Measurements from ENCODE around the gene VSIG10L2. TPM values are rescaled to one million over a fixed set of nuclear protein-coding genes. Genes with fewer than 3 reads are reported as not detected.

VSIG10L2 gene
- total RNA-seq, 1 experiment from 2014 or later, result not detected

GRCh38 chr11:125968354-125968753 is 22.5 kb downstream of the VSIG10L2 start:
- Histone ChIP-seq H2AK5ac (ENCODE audit: insufficient read length, low read length) (no peak overlapping the region), H4K91ac (ENCODE audit: insufficient read length, low read depth, low read length) (no peak overlapping the region), H3K27me3 (ENCODE audit: insufficient read depth, low read length) (no peaks in the 10 kb centered on the region), H2AFZ (ENCODE audit: low read length) (no peak overlapping the region), H2BK120ac (ENCODE audit: low read depth, low read length, poor library complexity, severe bottlenecking) (no peak overlapping the region), H3K79me2 (ENCODE audit: insufficient read depth, low read length) (no peaks in the 10 kb centered on the region), H3K18ac (ENCODE audit: insufficient read length, low read depth, low read length) (no peak overlapping the region), H4K8ac (replicated peaks; ENCODE audit: insufficient read length, low read depth, low read length) (no peak overlapping the region), H4K20me1 (ENCODE audit: control insufficient read depth, insufficient read depth, insufficient read length) (no peaks in the 10 kb centered on the region), H2BK20ac (ENCODE audit: low read depth, low read length, poor library complexity, severe bottlenecking) (no peak overlapping the region), H2BK12ac (ENCODE audit: insufficient read length, low read depth, low read length) (no peak overlapping the region), H3T11ph (ENCODE audit: low read length) (no peak overlapping the region), H3K9me3 (ENCODE audit: control insufficient read depth, low read depth, low read length) (no peaks in the 10 kb centered on the region), H3K14ac (ENCODE audit: insufficient read depth, low read length) (no peak overlapping the region), H3K23ac (ENCODE audit: insufficient read length, low read depth, low read length) (no peak overlapping the region), H3K4ac (ENCODE audit: low read depth, low read length) (no peak overlapping the region), H3K23me2 (ENCODE audit: insufficient read length, low read depth, low read length, poor library complexity, severe bottlenecking) (no peaks in the 10 kb centered on the region), H3K4me1 (ENCODE audit: insufficient read depth, low read length) (no peaks in the 10 kb centered on the region), H3K27ac (ENCODE audit: insufficient read length, low read depth, low read length) (no peak overlapping the region), H4K5ac (ENCODE audit: insufficient read length, low read depth, low read length) (no peak overlapping the region), H3K79me1 (ENCODE audit: insufficient read depth, low read depth, low read length, poor library complexity, severe bottlenecking) (no peaks in the 10 kb centered on the region), H3K9ac (ENCODE audit: extremely low read depth, insufficient read length, low read length) (no peak overlapping the region), H3K4me2 (ENCODE audit: insufficient read depth, insufficient read length, low read length) (no peak overlapping the region), H2BK5ac (ENCODE audit: insufficient read length, low read length) (no peak overlapping the region), H3K56ac (ENCODE audit: insufficient read length, low read depth, low read length) (no peak overlapping the region), H2BK15ac (ENCODE audit: low read depth, low read length) (no peak overlapping the region)
- TF ChIP-seq CTCF (conservative IDR thresholded peaks at IDR 0.05), result no peak
- Mint-ChIP-seq H3K4me3 (no peak overlapping the region), H3K27ac (no peak overlapping the region; a peak in 1 of 7 replicates), H3K36me3 (ENCODE audit: insufficient read depth in 1 of 3, low read depth in 3 of 3) (peaks cover under 1 to 7% (median under 1%) of the 10 kb centered on the region in 3 experiments; a peak in 6 of 7 replicates), H3K27me3 (ENCODE audit: low read depth) (no peaks in the 10 kb centered on the region), H3K9me3 (peaks cover 0 to under 1% of the 10 kb centered on the region in 2 experiments; a peak in 1 of 5 replicates), H3K4me1 (no peaks in the 10 kb centered on the region)
- no CpG with 5 or more reads among the region's 7 CpGs for WGBS (ENCODE audit: extremely low coverage, insufficient read length, low lambda C conversion rate)
- no peak for DNase-seq

Data from H9 (cell line).